Measurements from ENCODE around the gene SYT7.
A peak's percentile ranks its signal among the peaks of the same experiment; 100 is the strongest.

The SYT7 gene

DNA sequence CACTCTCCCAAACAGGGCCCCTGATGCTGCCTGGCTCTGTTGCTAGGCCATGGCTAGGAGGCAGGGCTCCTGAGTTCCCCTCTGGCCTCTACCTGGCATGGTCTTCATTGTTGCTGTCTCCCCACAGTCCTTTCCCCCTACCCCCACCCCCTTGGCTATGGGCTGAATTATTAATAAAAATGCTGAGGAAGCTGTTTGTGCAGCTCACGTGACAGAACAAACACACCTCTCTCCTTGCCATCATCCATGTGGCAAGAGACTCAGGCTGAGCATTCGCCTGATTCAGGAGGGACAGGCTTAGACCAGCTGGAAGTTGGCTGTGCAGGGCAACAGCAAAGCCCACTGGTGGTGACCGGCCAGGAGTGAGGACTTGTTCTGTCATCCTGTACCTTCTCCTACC lies 4.2 kb upstream of the SYT7 start:
- no peak for DNase-seq (ENCODE audit: low read depth in 3 of 3)

GRCh38 chr11:61581931-61582330 lies 1.1 kb upstream of the SYT7 start:
- no peak for DNase-seq (ENCODE audit: low read depth in 3 of 3)

- DNase-seq (ENCODE audit: low read depth in 3 of 3), result no peak
These were observed 496 bp downstream of the SYT7 start for GRCh38 chr11:61580271-61580888.

DNA sequence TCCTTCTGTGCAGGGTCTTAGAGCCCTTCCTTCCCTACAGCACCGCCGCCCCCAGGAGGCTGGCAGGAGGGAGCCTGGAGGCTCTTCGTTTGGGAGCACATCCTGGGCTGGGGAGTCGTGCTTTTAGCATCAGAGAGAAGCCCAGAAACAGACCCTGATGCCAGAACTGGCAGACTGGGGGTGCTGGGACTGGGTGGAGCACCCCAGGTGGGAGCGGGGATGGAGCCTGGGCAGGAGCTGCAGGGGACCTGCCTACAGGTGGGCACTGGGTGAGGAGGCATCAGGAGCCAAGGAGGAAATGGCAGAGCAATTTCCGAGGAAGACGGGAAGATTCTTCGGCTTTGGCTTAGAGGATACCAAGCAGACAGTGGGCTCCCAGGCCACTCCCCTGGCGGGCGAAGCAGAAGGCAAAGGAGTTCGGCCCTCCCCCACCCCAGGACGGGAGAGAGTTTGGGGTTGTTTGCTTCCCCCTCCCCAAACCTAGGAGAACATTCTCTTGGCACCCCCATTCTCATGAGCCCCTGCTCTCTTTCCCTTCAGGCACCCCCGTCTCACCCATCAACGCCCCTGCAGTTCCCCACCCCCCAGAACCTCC lies 1.1 kb downstream of the SYT7 start:
- DNase-seq (ENCODE audit: low read depth in 3 of 3), result no peak

DNA sequence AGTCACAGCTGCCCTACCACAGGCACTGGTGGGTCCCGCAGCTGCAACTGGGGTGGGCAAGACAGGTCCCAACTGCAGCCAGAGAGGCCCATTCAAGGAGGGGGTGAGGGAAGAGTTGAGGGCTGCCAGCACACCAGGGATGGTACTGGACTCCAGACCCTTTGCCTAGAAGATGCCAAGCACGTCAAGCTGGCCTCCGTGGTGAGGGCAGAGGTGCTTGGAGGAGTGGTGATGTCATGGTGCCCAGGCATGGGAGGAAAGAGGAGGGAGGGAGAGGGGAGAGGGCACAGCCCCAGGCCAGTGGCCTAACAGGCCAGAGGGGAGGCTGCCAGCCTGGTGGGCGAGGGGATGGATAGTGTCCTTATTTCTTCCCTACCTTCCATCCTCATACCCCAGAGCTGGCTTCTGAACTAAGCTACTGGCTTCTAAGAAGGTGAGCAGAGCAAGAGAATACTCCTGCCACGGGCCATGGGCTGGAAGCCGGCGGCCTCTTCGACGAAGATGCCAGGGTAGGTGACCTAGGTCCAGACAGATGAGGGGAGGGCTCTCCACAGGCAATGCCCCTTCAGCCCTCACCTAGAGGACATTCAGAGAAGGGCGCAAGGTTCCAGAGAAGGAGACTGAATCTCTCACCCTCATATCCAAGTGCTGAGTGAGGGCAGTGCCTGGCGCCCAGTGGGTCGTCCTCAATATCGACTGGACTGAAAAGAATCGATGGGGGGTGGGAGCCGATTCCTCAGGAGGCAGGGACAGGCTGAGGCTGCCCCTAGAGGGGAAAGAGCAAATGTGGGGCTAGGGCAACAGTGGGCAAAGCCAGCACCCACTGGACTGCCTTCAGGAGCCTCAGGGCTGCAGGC lies 1.8 kb downstream of the SYT7 start:
- no peak for DNase-seq (ENCODE audit: low read depth in 3 of 3)

- no peak for DNase-seq (ENCODE audit: low read depth in 3 of 3)
These were observed 3.3 kb downstream of the SYT7 start for GRCh38 chr11:61577383-61578118.

DNA sequence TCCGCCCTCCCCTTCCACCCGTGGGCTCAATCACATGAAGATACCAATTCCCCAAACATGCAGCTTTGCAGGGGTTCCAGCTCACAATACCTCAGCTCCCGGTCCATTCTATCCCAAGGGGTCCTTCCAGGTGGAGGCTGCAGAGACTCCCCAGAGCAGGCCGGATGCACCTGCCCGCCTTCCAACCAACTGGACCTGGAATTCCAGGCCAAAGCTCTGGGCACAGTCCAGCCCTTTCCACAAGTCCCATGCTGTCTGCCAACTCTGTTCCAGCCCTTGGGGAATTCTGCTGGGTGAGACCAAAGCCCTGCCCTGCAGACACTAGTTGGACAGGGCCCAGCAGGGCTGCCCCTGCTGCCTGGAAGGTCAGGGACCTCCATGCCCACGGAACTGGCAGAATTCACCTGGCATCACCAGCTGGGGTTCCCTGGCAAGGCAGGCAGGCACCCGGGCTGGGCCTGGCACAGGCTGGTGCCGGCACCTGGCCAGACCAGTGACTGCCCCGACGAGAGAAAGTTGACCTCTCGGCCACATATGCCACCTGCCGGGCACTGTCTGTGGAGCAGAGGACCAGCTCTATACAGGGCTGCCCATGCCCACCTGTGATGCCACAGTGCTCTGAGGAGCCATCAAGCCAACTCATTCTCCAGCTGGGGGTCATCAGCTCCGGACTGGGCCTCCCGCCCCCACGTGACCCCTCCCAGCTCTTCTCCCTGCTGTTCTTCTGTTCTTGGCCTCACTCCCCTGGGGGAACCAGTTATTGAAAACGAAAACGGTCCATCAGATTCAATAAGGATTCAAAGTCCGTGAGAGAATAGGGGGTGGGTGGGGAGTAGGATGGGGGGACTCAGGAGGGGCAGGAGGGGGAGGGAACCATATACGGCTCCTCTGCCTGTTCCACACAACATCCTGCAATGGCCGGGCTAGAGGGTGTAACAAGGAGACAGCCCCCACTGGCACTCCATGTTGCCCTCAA lies 4.7 kb downstream of the SYT7 start:
- DNase-seq (ENCODE audit: low read depth in 3 of 3), result no peak

- DNase-seq (ENCODE audit: low read depth in 3 of 3), result no peak
These were observed 6.3 kb downstream of the SYT7 start for GRCh38 chr11:61574611-61575010.

- DNase-seq (ENCODE audit: low read depth in 3 of 3), result no peak
These were observed 8.0 kb downstream of the SYT7 start for GRCh38 chr11:61572913-61573312.

DNA sequence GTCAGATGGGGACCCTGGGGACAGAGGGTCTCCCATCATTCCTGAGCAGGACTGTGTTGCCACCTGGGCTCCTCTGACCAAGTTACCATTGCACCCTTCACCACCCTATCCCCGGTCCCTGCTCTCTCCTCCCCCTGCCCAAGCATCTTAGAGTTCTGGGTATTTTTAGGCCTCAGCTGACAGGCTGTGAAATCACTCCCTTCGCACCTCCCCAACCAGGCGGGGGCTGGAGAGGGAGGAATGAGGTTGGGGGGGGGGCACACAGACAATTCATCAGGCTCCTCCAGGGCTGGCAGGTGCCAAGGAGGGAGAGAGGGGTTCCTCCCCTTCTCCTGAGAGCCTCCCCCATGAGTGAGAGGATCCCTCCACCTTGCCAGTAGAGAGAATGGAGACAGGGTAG lies 9.0 kb downstream of the SYT7 start:
- no peak for DNase-seq (ENCODE audit: low read depth in 3 of 3)

DNA sequence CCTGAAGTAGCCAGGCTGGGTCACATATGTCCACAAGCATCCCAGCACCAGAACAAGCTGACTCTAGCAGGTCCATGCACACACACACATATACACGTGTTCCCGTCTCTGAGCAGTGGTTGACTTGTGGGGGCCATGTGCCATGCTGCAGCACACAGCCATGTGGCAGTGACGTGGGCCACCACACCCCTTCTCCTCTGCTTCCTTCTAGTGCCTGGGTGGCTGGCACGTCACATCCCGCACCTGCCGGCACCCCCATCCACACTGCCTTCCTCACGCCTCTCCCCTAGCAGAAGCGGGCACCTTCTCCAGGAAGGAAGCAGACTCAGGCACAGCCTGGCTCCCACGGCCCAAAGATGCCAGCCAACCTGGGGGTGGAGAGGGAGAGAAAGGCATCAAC lies 9.5 kb downstream of the SYT7 start:
- no peak for DNase-seq (ENCODE audit: low read depth in 3 of 3)

GRCh38 chr11:61569701-61570100 lies 11.2 kb downstream of the SYT7 start:
- no peak for DNase-seq (ENCODE audit: low read depth in 3 of 3)

GRCh38 chr11:61569018-61569417 lies 11.9 kb downstream of the SYT7 start:
- DNase-seq (ENCODE audit: low read depth in 3 of 3), result no peak

GRCh38 chr11:61567286-61568061 lies 13.4 kb downstream of the SYT7 start:
- peak; percentile 56 to 77 (median 65) for DNase-seq (ENCODE audit: low read depth in 3 of 3)

DNA sequence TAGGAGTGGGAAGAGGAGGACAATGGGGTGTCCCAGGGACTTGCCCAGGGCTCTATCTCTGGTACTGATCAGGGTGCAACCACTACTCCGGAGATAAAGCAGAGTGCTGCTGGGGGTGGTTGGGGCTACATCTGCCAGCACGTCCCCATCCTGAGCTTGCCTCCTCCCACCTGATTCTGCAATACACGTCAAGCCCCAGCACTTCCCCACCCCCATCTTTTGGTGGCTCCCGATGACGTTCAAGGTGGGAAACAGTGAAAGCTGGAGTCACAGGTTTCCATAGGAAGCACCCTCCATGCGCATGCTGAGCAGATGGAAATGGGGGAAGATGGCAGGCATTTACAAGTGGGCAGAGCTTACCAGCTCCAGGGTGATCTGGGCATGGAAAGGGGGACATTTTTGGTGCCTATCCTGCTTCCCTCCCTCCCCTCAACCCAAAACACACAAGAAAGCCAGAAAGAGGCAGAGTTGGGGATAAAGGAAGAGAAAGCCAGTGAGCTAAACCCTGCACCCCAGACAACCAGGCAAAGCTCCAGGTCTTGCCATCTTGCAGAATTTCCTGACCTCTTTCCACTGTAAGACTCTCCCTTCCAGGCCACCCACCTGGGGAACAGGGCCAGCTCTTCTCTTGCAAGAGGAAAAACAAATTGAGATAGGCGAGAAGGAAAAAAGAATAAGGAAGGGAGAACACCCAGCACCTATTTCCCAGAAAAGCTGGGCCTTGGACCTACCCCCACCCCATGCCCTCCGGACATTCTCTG lies 15.8 kb downstream of the SYT7 start:
- no peak for DNase-seq (ENCODE audit: low read depth in 3 of 3)

DNA sequence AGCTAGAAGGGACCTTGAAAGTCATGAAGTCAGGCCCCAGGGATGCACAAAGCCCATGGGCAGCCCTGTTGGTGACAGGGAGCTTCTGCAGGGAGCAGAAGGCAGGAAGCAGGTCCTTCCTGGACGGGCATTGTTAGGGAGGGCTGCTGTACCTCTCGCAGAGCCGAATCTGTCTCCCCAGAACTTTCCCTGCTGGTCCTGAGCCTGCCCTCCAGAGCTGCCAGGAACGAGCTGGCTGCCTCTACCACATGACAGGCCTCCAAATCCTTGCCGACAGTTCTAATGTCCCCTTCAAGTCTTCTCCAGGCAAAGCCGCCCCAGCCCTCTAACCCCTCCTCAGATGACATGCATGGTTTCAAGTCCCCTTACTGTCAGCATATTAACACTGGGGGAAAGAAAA lies 20.1 kb downstream of the SYT7 start:
- no peak for DNase-seq (ENCODE audit: low read depth in 3 of 3)

DNA sequence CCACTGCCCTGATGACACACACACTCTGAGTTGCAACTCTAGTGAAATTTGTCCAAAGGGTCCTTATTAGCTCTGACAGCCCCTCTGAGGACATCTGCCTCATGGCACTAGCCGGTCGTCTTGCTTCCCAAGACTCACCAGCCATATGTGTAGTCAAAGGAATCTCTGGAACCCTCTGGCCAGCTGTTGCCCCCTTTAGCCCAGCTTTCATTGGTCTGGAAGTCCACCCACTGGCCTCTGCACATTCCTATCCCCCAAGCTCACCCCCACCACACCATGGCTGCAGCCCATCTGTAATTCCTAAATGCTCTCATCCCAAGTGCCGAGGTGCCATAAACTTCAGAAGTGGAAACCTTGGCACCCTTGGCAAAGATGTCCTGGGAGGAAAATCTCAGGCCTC lies 24.3 kb downstream of the SYT7 start:
- no peak for DNase-seq (ENCODE audit: low read depth in 3 of 3)

DNA sequence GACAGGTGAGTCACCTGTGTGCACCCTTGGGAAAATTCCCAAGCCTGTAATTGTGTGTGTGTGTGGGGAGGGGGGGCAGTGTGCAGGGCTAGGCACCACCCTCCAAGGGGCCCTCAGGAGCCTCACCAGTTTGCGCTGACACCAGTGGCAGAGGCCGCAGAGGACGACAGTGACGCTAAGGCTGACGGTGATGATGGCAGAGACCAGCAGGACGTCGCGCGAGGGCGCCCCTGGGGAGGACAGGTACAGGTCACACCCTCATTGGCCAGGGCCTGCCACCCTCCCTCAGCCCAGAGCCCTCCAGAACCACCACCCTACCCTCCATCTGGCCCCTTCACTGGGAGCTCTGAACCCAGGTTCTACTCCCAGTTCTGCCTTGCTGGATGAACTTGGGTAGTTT lies 24.9 kb downstream of the SYT7 start:
- no peak for DNase-seq (ENCODE audit: low read depth in 3 of 3)

All from stimulated activated CD4-positive, alpha-beta T cell treated with anti-CD3 and anti-CD28 coated beads, TNF-alpha, amount 100 ng/mL, for 24 hours (primary cell).